GM21619 (cell line): ENCODE data around the gene C1orf159.

Experiments used
- ATAC-seq: cut with Tn5 transposase; IDR thresholded peaks from one replicate; pipeline ENCODE4 v1.9.1; 2021; ENCODE audit not compliant: unreplicated experiment

The C1orf159 gene

GRCh38 chr1:1054971-1055370 is 60.9 kb downstream of the C1orf159 start:
- ATAC-seq, result no peak

DNA sequence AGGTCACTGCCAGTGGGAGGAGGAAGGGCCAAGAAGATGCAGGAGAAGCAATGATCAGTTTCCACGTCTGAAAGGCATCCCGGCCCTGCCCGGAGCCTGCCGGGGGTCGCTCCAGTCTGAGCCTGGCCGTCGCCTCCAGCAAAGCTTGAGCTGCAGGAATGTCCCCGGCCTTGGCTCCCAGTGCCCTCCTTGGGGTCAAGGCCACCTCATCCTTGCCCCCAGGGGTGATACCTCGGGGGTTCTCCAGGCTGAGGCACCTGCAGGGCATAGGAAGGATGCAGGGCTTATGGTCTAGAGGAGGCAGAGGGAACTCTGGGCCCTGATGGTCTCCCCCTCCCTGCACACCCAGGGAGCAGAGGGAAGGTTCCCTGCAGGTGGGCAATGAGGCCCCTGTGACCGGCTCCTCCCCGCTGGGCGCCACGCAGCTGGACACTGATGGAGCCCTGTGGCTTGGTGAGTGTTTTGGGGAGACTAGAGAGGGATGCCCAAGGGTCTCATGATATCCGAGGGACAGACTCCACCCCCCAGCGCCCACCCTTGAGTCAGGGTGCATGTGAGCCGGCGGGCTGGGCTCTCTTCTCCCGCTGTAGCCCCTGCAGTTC is 61.7 kb downstream of the C1orf159 start:
- ATAC-seq, result no peak

DNA sequence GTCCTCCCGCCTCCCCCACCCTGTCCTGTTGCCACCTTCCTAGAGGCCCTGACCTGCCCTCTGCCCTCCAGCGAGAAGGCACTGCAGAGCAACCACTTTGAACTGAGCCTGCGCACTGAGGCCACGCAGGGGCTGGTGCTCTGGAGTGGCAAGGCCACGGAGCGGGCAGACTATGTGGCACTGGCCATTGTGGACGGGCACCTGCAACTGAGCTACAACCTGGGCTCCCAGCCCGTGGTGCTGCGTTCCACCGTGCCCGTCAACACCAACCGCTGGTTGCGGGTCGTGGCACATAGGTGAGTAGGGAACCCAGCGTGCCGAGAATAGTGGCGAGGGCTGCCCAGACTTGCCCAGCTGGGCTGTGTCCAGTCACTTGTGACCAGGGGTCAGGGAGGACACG is 62.2 kb downstream of the C1orf159 start:
- ATAC-seq, result no peak

DNA sequence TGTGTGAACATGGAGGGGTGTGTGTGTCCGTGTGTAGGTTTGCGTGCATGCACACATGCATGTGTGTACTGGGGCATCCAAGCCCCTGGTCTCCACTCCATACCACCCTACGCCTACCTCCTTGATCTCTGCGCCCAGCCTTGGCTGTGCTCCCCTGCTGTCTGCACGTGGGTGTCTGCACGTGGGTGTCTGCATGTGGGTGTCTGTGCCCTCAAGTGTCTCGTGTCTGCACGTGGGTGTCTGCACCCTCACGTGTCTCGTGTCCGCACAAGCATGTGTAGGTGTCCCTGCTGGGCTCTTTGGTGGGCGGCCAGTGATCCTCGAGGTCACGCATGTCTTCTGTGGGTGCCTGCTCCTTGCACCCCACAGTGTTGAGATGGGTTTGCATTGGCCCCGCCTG is 62.9 kb downstream of the C1orf159 start:
- ATAC-seq, result no peak

GRCh38 chr1:1052003-1052840 is 63.7 kb downstream of the C1orf159 start:
- no peak for ATAC-seq

GRCh38 chr1:1051127-1051810 is 64.6 kb downstream of the C1orf159 start:
- ATAC-seq, result no peak

DNA sequence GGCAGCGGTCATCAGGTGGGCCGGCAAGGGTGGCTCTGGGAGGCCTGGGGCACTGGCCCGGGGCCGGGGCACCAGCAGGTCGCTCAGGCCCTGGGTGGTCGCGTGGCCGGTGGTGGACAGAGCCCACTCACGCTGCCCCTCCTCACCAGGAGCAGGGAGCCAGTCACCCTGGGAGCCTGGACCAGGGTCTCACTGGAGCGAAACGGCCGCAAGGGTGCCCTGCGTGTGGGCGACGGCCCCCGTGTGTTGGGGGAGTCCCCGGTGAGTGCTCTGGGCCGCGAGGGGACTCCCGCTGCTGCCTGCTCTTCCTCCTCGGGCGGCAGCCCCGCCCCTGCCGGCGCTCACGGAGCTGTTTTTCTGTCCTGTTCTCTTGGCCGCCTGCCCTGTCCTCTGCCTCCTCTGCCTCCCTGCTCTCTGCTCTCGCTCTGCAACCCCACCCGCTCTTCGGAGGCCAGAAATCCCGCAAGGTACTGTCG is 65.3 kb downstream of the C1orf159 start:
- no peak for ATAC-seq

DNA sequence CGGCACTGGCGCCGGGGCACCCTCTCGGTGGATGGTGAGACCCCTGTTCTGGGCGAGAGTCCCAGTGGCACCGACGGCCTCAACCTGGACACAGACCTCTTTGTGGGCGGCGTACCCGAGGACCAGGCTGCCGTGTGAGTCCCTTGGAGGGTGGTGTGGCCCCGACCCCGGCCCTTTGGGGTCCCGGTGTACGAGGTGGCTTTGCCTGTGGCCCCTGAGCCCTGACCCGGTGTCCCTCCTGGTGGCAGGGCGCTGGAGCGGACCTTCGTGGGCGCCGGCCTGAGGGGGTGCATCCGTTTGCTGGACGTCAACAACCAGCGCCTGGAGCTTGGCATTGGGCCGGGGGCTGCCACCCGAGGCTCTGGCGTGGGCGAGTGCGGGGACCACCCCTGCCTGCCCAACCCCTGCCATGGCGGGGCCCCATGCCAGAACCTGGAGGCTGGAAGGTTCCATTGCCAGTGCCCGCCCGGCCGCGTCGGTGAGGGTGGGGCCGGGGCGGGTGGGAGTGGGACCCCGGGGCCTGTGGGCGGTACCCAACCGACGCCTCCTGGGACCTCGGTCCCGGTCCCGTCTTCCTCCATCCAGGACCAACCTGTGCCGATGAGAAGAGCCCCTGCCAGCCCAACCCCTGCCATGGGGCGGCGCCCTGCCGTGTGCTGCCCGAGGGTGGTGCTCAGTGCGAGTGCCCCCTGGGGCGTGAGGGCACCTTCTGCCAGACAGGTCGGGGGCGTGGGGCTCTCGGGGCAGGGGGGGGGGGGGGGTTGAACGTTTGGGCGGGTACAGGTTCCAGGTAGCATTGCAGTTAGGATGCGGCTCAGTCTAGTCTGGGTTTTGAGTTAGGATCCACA is 66.3 kb downstream of the C1orf159 start:
- ATAC-seq, result no peak

DNA sequence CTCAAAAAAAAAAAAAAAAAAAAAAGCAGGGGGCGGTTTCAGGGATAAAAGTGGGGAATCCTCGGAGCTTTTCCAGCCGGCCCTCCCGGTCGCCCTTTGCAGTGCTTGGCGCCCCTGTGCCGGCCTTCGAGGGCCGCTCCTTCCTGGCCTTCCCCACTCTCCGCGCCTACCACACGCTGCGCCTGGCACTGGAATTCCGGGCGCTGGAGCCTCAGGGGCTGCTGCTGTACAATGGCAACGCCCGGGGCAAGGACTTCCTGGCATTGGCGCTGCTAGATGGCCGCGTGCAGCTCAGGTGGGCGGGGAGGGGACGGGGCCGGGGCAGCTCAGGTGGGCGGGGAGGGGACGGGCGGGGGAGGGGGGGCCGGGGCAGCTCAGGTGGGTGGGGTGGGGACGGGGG is 67.1 kb downstream of the C1orf159 start:
- ATAC-seq, result no peak

DNA sequence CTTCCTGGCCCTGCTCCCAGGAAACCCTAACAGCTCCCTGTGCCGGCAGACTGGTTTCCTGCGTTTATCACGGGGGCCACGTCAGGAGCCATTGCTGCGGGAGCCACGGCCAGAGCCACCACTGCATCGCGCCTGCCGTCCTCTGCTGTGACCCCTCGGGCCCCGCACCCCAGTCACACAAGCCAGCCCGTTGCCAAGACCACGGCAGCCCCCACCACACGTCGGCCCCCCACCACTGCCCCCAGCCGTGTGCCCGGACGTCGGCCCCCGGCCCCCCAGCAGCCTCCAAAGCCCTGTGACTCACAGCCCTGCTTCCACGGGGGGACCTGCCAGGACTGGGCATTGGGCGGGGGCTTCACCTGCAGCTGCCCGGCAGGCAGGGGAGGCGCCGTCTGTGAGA is 67.9 kb downstream of the C1orf159 start:
- ATAC-seq, result no peak

DNA sequence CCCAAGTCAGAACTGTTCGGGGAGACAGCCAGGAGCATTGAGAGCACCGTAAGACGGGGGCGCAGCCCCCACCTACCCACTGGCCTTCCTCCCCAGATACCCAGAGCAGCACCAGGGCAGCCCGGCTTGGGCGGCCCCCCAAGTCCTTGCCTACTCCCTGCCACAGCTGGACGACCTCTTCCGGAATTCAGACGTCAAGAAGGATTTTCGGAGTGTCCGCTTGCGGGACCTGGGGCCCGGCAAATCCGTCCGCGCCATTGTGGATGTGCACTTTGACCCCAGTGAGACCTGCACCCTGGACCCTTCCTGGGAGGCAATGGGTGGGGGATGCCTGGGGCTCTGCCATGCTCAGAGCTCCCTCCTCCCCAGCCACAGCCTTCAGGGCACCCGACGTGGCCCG is 68.5 kb downstream of the C1orf159 start:
- ATAC-seq, result no peak

DNA sequence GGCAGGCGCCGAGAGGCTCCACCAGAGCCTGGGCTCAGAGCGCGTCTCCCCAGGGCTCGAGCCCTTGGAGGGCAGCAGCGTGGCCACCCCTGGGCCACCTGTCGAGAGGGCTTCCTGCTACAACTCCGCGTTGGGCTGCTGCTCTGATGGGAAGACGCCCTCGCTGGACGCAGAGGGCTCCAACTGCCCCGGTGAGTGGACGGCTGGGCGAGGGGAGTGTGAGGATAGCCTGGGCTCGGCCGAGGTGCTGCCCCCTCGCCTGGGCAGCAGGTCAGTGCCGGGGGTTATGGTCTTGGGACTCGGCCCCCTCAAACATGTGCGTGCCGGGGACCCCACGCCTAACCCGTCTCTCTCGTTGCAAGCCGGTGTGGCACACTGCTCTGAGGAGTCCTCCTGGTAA is 69.1 kb downstream of the C1orf159 start:
- no peak for ATAC-seq

GRCh38 chr1:1046243-1046642 is 69.6 kb downstream of the C1orf159 start:
- ATAC-seq, result no peak

DNA sequence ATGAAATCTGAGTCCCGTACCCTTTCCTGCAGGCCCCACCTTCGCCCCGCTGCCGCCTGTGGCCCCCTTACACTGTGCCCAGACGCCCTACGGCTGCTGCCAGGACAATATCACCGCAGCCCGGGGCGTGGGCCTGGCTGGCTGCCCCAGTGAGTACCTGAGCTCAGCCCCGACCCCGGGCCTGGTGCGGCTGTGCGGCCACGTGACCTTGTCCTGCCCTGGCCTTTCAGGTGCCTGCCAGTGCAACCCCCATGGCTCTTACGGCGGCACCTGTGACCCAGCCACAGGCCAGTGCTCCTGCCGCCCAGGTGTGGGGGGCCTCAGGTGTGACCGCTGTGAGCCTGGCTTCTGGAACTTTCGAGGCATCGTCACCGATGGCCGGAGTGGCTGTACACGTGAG is 70.8 kb downstream of the C1orf159 start:
- ATAC-seq, result no peak

DNA sequence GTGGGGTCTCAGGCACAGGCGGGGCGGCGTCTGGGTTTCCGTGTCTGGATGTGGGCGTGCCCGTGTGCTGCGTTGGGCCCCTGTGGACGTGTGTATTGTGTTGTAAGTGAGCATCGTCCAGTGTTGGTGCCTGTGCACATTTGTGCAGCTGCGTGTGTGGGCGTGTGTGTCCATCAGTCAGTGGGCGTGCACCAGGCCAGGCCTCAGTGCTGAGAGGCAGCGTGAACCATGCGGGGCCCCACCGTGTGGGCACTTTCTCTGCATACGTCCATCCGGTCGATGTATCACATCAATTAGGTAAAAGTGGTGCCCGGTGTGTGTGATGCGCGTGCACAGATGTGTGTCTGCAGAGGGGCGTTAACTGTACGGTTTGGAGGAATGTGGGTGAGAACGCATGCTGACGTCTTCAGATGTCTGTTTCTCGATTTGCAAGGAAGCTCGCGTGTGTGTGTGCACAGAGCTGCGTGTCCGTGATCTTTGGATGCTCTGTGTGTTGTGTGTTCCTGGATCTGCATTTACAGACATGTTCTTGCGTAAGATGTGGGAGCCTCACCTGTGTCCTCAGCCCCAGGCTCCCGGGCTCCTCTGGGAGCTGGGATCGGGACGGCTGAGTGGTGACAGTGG is 71.3 kb downstream of the C1orf159 start:
- ATAC-seq, result no peak

DNA sequence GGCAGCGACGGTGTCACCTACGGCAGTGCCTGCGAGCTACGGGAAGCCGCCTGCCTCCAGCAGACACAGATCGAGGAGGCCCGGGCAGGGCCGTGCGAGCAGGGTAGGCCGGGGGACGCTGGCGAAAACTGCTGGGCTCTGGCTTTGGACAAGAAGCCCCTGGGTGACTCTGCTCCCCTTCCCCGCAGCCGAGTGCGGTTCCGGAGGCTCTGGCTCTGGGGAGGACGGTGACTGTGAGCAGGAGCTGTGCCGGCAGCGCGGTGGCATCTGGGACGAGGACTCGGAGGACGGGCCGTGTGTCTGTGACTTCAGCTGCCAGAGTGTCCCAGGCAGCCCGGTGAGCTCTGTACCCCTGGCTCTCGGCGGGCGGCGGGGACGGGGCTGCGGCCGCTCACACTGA is 72.0 kb downstream of the C1orf159 start:
- ATAC-seq, result no peak

DNA sequence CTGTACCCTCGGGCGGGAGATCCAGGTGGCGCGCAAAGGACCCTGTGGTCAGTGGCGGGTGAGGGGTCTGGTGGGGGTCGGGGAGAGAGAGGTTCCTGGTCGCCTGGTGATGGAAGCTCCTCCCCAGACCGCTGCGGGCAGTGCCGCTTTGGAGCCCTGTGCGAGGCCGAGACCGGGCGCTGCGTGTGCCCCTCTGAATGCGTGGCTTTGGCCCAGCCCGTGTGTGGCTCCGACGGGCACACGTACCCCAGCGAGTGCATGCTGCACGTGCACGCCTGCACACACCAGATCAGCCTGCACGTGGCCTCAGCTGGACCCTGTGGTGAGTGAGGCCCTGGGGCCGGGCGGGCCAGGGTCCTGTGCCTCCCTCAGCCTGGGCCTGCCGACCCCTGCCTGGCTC is 72.5 kb downstream of the C1orf159 start:
- no peak for ATAC-seq

GRCh38 chr1:1042835-1043234 is 73.1 kb downstream of the C1orf159 start:
- ATAC-seq, result no peak

DNA sequence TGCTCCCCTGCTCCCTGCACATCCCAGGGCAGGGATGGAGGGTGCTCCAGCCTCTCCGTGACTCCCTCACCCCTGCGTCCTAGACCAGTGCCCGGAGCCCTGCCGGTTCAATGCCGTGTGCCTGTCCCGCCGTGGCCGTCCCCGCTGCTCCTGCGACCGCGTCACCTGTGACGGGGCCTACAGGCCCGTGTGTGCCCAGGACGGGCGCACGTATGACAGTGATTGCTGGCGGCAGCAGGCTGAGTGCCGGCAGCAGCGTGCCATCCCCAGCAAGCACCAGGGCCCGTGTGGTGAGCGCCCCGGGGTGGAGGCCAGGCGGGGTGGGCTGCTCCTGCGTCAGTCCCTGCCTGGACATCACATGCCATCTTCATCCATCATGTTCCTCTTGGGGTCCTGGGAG is 74.0 kb downstream of the C1orf159 start:
- ATAC-seq, result no peak

DNA sequence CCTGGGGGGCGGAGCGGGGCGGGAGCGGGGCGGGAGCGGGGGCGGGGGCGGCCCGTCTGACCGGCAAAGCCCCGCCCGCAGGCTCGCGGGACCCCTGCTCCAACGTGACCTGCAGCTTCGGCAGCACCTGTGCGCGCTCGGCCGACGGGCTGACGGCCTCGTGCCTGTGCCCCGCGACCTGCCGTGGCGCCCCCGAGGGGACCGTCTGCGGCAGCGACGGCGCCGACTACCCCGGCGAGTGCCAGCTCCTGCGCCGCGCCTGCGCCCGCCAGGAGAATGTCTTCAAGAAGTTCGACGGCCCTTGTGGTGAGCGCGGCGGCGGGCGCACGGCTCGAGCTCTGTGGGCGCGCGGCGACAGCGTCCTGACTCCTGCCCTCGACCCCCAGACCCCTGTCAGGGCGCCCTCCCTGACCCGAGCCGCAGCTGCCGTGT is 74.8 kb downstream of the C1orf159 start:
- no peak for ATAC-seq
